Measurements from ENCODE around the gene MUC7. TPM values are rescaled to one million over a fixed set of nuclear protein-coding genes. Genes with fewer than 3 reads are reported as not detected.
"Not testable (repeated sequence)": the region's sequence is repeated elsewhere in the genome, so short reads cannot be mapped to it uniquely, and the experiment has no call there.

Gene MUC7
- total RNA-seq: not detected

GRCh38 chr4:70471897-70472296 is at the start of gene MUC7:
TSS of gene MUC7 (plus strand) at chr4:70472197. CDS start at chr4:70474022, 1,825 bp downstream.
- Mint-ChIP-seq H3K27me3 (ENCODE audit: low read depth) (no peaks in the 10 kb centered on the region), H3K4me1 (ENCODE audit: low read depth) (no peaks in the 10 kb centered on the region), H3K4me3 (no peak within 1 kb of the TSS), H3K36me3 (ENCODE audit: low read depth) (no peaks in the 10 kb centered on the region), H3K27ac (no peak within 1 kb of the TSS), H3K9me3 (peaks cover 6% of the 10 kb centered on the region)
- CTCF ChIA-PET: no interaction called here
- intact Hi-C loops (cut with micrococcal nuclease): no loop called here
- DNase-seq: no peak

- CTCF ChIA-PET: no interaction called here
- Mint-ChIP-seq H3K27me3 (ENCODE audit: low read depth) (no peaks in the 10 kb centered on the region), H3K4me3 (no peak overlapping the region), H3K36me3 (ENCODE audit: low read depth) (no peaks in the 10 kb centered on the region), H3K27ac (no peak overlapping the region), H3K4me1 (ENCODE audit: low read depth) (no peaks in the 10 kb centered on the region), H3K9me3 (peaks cover 4% of the 10 kb centered on the region)
- no peak for DNase-seq
- intact Hi-C loops (cut with micrococcal nuclease): no loop called here
Measured at GRCh38 chr4:70425306-70425705, 46.7 kb upstream of the MUC7 start.

DNA sequence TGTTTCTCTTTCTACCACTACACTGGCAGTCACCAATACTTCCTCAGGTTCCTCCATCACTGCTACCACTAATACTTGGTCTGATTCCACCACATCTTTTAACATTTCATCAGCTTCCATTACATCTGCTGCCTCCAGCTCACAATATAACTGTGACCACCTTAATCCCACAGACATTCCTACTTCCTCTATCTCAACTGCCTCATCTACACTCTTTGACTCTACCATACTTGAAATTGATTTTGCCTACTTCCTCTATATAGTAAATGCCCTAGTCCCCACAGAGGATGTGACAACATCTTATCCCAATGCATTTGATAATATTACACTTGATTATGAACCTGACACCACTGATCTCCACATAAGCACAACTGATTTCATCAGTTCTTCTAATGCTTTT is 45.2 kb upstream of the MUC7 start:
- DNase-seq: no peak
- intact Hi-C loops (cut with micrococcal nuclease): no loop called here
- Mint-ChIP-seq H3K36me3 (ENCODE audit: low read depth) (no peaks in the 10 kb centered on the region), H3K4me1 (ENCODE audit: low read depth) (no peaks in the 10 kb centered on the region), H3K27me3 (ENCODE audit: low read depth) (no peaks in the 10 kb centered on the region), H3K9me3 (peaks cover 4% of the 10 kb centered on the region), H3K27ac (no peak overlapping the region), H3K4me3 (no peak overlapping the region)
- CTCF ChIA-PET: no interaction called here

DNA sequence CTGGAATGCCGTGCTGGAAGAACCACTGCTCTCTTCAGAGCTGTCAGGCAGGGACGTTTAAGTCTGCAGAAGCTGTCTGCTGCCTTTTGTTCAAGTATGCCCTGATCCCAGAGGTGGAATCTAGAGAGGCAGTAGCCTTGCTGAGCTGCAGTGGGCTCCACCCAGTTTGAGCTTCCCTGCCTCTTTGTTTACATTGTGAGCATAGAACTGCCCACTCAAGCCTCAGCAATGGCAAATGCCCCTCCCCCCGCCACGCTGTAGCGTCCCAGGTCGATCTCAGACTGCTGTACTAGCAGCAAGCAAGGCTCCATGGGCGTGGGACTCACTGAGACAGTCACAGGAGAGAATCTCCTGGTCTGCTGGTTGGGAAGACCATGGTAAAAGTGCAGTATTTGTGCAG is 34.8 kb upstream of the MUC7 start:
- no peak for DNase-seq
- H3K4me1 Mint-ChIP-seq (ENCODE audit: low read depth): no peaks in the 10 kb centered on the region
- no peaks in the 10 kb centered on the region for H3K36me3 Mint-ChIP-seq (ENCODE audit: low read depth)
- intact Hi-C loops (cut with micrococcal nuclease): no loop called here
- no peak overlapping the region for H3K4me3 Mint-ChIP-seq
- CTCF ChIA-PET: no interaction called here
- peaks cover 9% of the 10 kb centered on the region for H3K27me3 Mint-ChIP-seq (ENCODE audit: low read depth)
- no peak overlapping the region for H3K27ac Mint-ChIP-seq
- peaks cover 3% of the 10 kb centered on the region for H3K9me3 Mint-ChIP-seq

GRCh38 chr4:70442474-70442873 is 29.5 kb upstream of the MUC7 start:
- Mint-ChIP-seq H3K9me3 (no peaks in the 10 kb centered on the region), H3K4me1 (ENCODE audit: low read depth) (no peaks in the 10 kb centered on the region), H3K27ac (no peak overlapping the region), H3K27me3 (ENCODE audit: low read depth) (peaks cover 9% of the 10 kb centered on the region), H3K36me3 (ENCODE audit: low read depth) (no peaks in the 10 kb centered on the region), H3K4me3 (no peak overlapping the region)
- CTCF ChIA-PET: no interaction called here
- intact Hi-C loops (cut with micrococcal nuclease): no loop called here
- no peak for DNase-seq

DNA sequence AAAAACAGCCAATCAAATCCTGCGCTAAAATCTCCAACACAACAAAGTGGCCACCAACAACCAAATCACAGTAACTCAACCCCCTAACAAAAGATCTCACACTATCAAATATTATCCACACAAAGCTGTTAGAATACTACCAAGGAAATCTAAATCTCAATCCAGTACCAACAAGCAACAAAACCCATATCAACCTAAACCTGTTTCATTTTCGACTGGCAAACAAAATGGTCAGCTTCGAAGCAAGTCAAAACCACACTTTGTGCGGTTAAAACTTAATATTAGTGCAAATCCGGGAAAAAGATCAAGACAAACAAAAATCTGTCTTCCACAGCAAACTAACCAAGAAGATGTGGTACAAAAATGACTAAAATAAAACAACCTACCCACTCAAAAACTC is 28.7 kb upstream of the MUC7 start:
- CTCF ChIA-PET: interaction anchor here (0.6 kb wide), 1 partner anchor 8 kb away, joined by 4 read pairs; no protein-coding TSS in a partner anchor
- no peak for DNase-seq
- H3K36me3 Mint-ChIP-seq (ENCODE audit: low read depth): no peaks in the 10 kb centered on the region
- H3K9me3 Mint-ChIP-seq: no peaks in the 10 kb centered on the region
- H3K4me1 Mint-ChIP-seq (ENCODE audit: low read depth): no peaks in the 10 kb centered on the region
- peaks cover 9% of the 10 kb centered on the region for H3K27me3 Mint-ChIP-seq (ENCODE audit: low read depth)
- no peak overlapping the region for H3K27ac Mint-ChIP-seq
- intact Hi-C loops (cut with micrococcal nuclease): no loop called here
- H3K4me3 Mint-ChIP-seq: no peak overlapping the region

DNA sequence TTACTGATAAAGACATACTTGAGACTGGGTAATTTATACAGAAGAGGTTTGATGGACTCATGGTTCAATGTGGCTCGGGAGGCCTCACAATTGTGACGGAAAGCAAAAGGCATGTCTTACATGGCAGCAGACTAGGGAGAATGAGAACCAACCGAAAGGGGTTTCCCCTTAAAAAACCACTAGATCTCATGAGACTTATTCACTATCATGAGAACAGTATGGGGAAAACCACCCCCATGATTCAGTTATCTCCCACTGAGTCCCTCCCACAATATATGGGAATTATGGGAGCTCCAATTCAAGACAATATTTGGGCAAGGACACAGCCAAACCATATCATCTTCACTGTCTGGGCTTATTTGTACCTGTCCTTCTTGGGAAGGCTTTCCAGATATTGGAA is 22.8 kb upstream of the MUC7 start:
- H3K4me1 Mint-ChIP-seq (ENCODE audit: low read depth): no peaks in the 10 kb centered on the region
- H3K27ac Mint-ChIP-seq: no peak overlapping the region
- intact Hi-C loops (cut with micrococcal nuclease): no loop called here

GRCh38 chr4:70452946-70453345 is 19.1 kb upstream of the MUC7 start:
- H3K9me3 Mint-ChIP-seq: no peaks in the 10 kb centered on the region
- H3K27me3 Mint-ChIP-seq (ENCODE audit: low read depth): peaks cover 6% of the 10 kb centered on the region
- H3K4me3 Mint-ChIP-seq: no peak overlapping the region
- no peak overlapping the region for H3K27ac Mint-ChIP-seq
- no peak for DNase-seq
- H3K36me3 Mint-ChIP-seq (ENCODE audit: low read depth): no peaks in the 10 kb centered on the region
- CTCF ChIA-PET: no interaction called here
- no peaks in the 10 kb centered on the region for H3K4me1 Mint-ChIP-seq (ENCODE audit: low read depth)
- intact Hi-C loops (cut with micrococcal nuclease): no loop called here

More for the DNA sequence above, 22.8 kb upstream of the MUC7 start:
- DNase-seq: no peak
- CTCF ChIA-PET: interaction anchor here (0.6 kb wide), 1 partner anchor 1204 kb away, joined by 3 read pairs; no protein-coding TSS in a partner anchor
- Mint-ChIP-seq H3K27me3 (ENCODE audit: low read depth) (no peaks in the 10 kb centered on the region), H3K4me3 (no peak overlapping the region), H3K36me3 (ENCODE audit: low read depth) (no peaks in the 10 kb centered on the region), H3K9me3 (no peaks in the 10 kb centered on the region)

DNA sequence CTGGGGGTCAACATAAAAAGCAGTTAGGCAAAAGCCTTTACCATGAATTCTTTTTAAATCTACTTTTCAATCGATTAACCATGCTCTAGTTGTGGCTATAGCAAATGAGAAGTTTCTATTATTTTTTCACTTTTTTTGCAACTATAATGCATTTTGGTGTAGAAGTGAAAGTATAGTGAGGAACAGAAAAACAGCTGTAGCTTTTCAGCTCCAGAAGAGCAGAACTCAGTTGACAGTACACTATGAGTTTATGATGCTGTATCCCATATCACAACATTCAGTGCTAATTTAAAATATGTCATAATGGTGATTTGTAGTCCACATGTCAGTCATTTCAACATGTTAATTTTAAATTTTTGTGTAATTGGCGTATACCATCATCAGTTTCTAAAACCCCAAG is 8.7 kb upstream of the MUC7 start:
- Mint-ChIP-seq H3K36me3 (ENCODE audit: low read depth) (no peaks in the 10 kb centered on the region), H3K27ac (no peak overlapping the region), H3K4me1 (ENCODE audit: low read depth) (no peaks in the 10 kb centered on the region), H3K9me3 (peaks cover 2% of the 10 kb centered on the region), H3K27me3 (ENCODE audit: low read depth) (peaks cover 6% of the 10 kb centered on the region), H3K4me3 (no peak overlapping the region)
- DNase-seq: no peak
- intact Hi-C loops (cut with micrococcal nuclease): no loop called here
- CTCF ChIA-PET: no interaction called here

DNA sequence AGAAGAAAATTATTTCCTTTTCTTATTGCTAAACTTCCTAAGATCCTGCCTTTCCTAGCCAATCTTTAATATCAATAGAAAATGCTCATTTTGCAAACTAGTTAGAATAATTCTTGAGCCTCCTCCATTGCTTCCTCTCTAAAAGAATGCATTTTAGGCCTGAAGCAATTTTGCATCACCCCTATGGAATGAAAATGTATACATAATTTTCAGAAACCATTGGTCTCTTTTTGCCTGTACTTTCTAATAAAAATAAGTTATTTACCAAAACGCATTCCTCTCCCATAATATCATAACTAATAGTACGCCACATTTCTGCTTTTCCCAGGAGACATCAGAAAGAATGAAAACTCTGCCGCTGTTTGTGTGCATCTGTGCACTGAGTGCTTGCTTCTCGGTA is 1.7 kb downstream of the MUC7 start:
- H3K36me3 Mint-ChIP-seq (ENCODE audit: low read depth): no peaks in the 10 kb centered on the region
- no peaks in the 10 kb centered on the region for H3K4me1 Mint-ChIP-seq (ENCODE audit: low read depth)
- H3K27ac Mint-ChIP-seq: no peak overlapping the region
- peaks cover 4% of the 10 kb centered on the region for H3K9me3 Mint-ChIP-seq
- intact Hi-C loops (cut with micrococcal nuclease): no loop called here
- H3K4me3 Mint-ChIP-seq: no peak overlapping the region
- CTCF ChIA-PET: no interaction called here
- DNase-seq: no peak
- H3K27me3 Mint-ChIP-seq (ENCODE audit: low read depth): no peaks in the 10 kb centered on the region

- no peaks in the 10 kb centered on the region for H3K4me1 Mint-ChIP-seq (ENCODE audit: low read depth)
- no peak overlapping the region for H3K27ac Mint-ChIP-seq
- DNase-seq: no peak
- peaks cover 10% of the 10 kb centered on the region for H3K27me3 Mint-ChIP-seq (ENCODE audit: low read depth)
- H3K4me3 Mint-ChIP-seq: no peak overlapping the region
- CTCF ChIA-PET: no interaction called here
- intact Hi-C loops (cut with micrococcal nuclease): no loop called here
- H3K36me3 Mint-ChIP-seq (ENCODE audit: low read depth): no peaks in the 10 kb centered on the region
- no peaks in the 10 kb centered on the region for H3K9me3 Mint-ChIP-seq
Measured at GRCh38 chr4:70488748-70489147, 16.8 kb downstream of the MUC7 start.

DNA sequence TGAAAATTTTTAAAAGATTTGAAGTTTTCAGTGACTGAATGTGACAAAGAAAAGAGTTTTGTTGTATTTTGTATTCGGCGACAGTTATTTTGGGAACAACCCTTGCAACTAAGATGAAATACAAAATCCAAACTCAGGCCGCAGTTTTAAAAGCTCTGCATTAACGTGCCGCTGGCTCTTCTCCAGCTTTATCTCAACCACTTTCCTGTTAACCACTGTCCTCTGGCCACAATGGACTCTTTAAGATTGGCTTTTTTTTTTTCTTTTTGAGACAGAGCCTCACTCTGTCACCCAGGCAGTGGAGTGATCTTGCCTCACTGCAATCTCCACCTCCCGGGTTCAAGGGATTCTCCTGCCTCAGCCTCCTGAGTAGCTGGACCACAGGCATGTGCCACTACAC is 24.2 kb downstream of the MUC7 start:
- Mint-ChIP-seq H3K4me1 (ENCODE audit: low read depth) (no peaks in the 10 kb centered on the region), H3K9me3 (no peaks in the 10 kb centered on the region), H3K27ac (no peak overlapping the region), H3K36me3 (ENCODE audit: low read depth) (no peaks in the 10 kb centered on the region), H3K27me3 (ENCODE audit: low read depth) (no peaks in the 10 kb centered on the region), H3K4me3 (no peak overlapping the region)
- no peak for DNase-seq
- CTCF ChIA-PET: interaction anchor here (0.5 kb wide), 1 partner anchor 34 kb away, joined by 3 read pairs; no protein-coding TSS in a partner anchor
- intact Hi-C loops (cut with micrococcal nuclease): no loop called here

DNA sequence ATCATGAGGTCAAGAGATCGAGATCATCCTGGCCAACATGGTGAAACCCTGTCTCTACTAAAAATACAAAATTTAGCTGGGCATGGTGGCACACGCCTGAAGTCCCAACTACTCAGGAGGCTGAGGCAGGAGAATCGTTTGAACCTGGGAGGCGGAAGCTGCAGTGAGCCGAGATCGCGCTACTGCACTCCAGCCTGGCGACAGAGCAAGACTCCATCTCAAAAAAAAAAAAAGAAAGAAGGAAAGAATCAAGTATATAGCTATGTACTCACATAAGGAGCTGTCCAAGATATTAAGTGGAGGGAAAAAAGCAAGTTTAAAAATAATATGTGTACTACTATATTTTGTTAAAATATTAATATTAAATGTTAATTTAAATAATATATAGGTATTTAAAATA is 29.8 kb downstream of the MUC7 start:
- not testable (repeated sequence) for H3K36me3 Mint-ChIP-seq (ENCODE audit: low read depth); H3K27me3 Mint-ChIP-seq (ENCODE audit: low read depth); H3K27ac Mint-ChIP-seq; DNase-seq; H3K4me3 Mint-ChIP-seq; H3K4me1 Mint-ChIP-seq (ENCODE audit: low read depth); H3K9me3 Mint-ChIP-seq
- intact Hi-C loops (cut with micrococcal nuclease): loop anchor here (10.0 kb wide), 1 partner anchor 247 kb away; no protein-coding TSS in a partner anchor
- CTCF ChIA-PET: interaction anchor here (0.8 kb wide), 1 partner anchor 57 kb away, joined by 3 read pairs; no protein-coding TSS in a partner anchor
